Activated CD4-positive, CD25-positive, alpha-beta regulatory T cell (primary cell): ENCODE results near the gene TMEFF2.
"Not testable (repeated sequence)": the region's sequence is repeated elsewhere in the genome, so short reads cannot be mapped to it uniquely, and the experiment has no call there.

Source experiments
- DNase-seq, 4 experiments: peaks; one replicate each; lab custom pipeline; 2025; lab: John Stamatoyannopoulos, UW

TMEFF2 gene

DNA sequence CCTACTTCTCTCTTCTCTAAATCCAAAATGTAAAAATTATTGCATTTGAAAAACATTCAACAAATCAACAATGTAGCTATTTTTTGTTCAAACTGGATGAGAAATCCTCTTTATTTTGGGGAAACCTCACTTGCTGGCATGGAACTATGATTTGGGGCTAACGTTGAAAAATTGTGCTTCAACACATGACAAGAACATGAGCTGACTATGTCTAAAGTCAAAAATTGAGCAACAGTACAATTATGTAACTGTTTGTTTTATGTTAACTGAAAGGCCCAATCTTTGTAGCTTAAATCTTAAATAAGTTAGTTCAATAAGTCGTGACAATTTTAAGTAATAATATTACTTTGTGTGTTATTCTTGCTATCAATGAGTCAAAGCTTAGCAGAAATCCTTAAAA is 67.3 kb downstream of the TMEFF2 start:
- DNase-seq = no peak

- DNase-seq = no peak
Measured at GRCh38 chr2:192126912-192127311, 67.8 kb downstream of the TMEFF2 start.

- no peak for DNase-seq
Measured at GRCh38 chr2:192126426-192126825, 68.3 kb downstream of the TMEFF2 start.

DNA sequence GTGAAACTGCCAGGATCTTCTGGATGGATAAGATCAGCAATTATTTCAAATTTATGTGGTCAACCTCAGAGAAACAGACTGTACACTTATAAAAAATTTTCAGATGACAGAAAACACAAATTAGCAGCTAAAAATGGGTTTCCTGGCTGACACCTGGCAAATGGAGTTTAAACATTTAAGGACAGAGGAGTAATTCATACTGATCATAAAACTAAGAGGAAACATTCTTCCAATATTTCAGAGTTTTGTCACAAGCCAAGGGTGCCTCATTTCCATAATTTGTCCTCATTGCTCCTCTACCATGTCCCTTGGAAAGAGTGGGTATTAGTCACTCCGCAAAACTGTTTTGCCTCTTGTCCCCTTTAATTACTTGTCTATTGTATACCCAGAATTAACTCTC is 70.2 kb downstream of the TMEFF2 start:
- DNase-seq = no peak

DNA sequence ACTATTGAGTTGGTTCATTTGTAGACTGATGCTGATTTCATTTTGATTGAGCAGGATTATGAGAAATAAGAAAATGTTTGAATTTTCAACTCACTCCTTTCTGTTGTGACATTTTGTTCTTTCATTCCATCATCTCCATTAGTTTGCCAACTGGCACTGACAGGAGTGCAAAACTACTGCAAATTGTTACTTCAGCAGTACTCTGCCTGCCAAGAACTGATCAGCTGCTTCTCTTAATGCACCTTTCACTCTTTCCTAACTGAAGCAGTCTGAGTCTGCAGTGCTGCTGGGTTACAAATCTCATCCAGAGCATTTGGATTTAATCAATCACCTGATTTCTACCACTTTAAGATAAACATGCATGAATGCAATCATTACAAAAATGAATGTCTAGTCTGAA is 70.9 kb downstream of the TMEFF2 start:
- DNase-seq = no peak

DNA sequence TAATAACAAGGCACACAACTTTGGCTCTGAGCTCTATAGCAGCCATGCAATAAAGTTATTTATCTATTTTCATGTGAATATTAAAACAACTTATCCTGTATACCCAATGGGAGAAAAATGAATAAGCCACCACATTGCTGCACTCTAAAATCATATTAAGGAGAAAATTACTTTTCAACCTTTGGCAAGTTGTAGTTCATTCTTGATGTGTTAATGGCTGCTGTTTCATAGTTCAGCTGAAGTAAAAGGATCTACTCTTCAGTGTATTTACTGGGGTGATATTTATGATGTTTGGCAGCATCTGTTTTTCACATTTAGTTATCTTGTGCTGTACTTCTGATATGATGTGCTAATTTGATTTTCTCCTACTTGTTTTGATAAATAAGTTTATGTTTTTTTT is 71.8 kb downstream of the TMEFF2 start:
- DNase-seq = no peak

GRCh38 chr2:192122141-192122540 is 72.6 kb downstream of the TMEFF2 start:
- DNase-seq = no peak

- no peak for DNase-seq
Measured at GRCh38 chr2:192119536-192119935, 75.2 kb downstream of the TMEFF2 start.

- DNase-seq = no peak
Measured at GRCh38 chr2:192117705-192118104, 77.0 kb downstream of the TMEFF2 start.

- DNase-seq = not testable (repeated sequence)
Measured at GRCh38 chr2:192111536-192111935, 83.2 kb downstream of the TMEFF2 start.

DNA sequence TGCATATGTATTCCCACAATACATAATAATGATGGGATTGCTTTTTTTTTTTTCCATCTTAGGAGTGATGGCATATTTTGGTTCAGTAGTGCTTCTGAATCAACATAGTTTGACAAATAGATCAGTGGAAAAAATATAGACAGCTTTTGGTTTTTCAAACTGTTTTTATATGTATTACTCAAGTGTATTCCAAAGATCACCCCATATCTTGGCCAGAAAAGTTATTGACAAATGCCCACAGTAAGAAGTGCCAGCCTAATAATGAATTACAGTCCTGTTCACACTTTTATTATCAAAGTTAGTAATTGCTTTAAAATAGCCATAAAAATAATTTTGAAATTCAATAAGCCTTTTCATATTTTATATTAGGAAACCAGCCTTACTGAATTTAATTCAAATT is 95.0 kb downstream of the TMEFF2 start:
- no peak for DNase-seq

- no peak for DNase-seq
Measured at GRCh38 chr2:192098814-192099491, 95.8 kb downstream of the TMEFF2 start.

GRCh38 chr2:192091476-192091875 is 103.3 kb downstream of the TMEFF2 start:
- DNase-seq = no peak

DNA sequence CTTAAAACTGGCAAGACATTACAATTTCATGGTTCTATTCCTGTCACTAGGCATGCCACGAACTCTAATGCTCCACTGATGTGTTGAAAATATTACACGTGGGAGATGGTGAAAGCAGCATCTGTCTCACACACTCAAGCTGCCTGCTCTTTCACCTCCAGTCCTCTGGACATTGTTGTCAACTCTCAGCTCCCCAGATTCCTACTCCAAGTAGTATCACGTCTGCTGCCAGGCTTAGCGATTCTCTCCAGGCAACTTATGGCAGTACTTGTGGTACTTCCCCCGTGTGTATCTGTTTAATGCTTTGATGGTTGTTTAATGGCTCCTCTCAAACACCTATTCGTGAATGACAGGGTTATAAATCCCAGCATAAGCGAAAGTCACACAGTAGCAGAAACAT is 103.8 kb downstream of the TMEFF2 start:
- no peak for DNase-seq

- no peak for DNase-seq
Measured at GRCh38 chr2:192087398-192087958, 107.3 kb downstream of the TMEFF2 start.

DNA sequence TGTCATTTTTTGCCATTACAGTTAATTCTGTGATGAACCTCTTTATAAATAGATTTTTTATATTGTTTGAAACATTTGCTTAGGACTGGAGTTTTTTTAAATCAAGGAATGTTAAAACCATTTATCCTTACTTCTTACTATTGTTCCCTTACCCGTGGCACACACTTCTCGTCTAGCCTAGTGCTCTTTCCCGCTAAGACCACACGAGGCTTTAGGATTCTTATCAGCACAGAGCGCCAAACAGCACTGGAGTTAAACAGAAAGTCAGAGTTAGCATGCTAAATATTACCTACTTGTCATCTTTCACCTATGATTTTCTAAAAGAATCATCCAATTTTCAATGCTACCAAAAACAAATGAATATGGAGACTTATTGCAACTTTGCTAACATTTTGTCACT is 112.6 kb downstream of the TMEFF2 start:
- no peak for DNase-seq

DNA sequence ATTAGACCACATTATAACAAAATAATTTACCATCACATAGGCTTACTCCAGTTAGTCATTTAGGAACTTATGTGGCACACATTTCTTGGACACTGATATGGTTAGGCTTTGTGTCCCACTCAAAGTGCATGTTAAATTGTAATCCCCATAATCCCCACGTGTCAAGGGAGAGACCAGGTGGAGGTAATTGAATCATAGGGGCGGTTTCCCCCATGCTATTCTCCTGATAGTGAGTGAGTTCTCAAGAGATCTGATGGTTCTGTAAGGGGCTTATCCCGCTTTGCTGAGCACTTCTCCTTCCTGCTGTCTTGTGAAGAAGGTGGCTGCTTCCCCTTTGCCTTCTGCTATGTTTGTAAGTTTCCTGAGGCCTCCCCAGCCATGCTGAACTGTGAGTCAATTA is 114.6 kb downstream of the TMEFF2 start:
- DNase-seq = not testable (repeated sequence)

DNA sequence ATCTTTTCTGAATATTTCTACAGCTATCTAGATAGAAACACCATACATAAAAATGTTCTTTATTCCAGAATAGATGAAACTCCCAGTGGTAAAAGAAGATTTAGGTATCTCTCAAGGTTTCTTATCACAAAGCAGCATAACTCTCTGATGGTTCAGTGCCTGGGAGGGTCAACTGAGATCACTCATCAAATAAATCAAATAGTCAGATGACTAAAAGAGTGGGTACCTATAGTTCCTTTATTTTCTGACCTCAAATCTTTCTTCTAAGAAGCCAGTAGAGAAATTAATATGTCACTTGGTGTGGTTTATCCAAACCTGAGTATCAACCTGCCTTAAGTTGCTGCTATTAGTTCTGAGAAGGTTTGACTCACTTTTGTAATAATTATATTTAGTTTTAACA is 120.9 kb downstream of the TMEFF2 start:
- no peak for DNase-seq

GRCh38 chr2:192072778-192073177 is 122.0 kb downstream of the TMEFF2 start:
- DNase-seq = no peak

DNA sequence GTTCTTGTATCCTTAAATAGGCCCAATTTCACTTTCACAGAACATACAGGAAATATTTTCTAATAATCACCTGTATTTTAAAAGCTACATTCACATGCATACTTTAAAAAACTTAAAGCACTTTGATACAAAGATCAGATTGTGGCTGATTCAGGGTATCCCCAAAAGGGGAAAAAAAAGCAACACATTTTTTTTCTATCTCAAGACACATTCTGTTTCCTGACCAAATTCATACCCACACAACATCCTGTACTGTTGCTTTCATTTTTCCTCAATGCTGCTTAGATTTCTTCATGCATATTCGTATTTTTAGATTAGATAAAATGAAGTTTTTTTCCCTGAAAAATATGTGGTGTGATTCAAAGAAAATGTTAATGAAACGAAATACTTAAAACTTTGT is 122.5 kb downstream of the TMEFF2 start:
- DNase-seq = no peak

DNA sequence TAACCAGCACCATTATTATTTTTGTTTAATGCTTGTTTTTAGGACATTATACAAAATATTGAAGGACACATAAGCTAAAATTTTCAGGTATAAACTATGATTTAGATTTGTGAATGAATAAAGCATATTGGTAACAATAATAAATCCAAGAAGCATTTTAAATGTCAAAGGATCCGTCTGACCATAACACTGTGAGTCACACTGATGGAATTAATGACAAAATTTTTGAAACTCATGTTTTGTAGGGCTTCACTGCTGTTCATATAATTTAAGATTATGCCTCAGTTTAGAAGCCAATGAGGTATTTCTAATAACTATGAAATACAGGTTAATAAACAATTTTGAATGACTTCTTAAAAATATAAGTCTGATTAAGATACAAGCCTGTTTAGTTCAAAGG is 124.6 kb downstream of the TMEFF2 start:
- DNase-seq = no peak

- no peak for DNase-seq
Measured at GRCh38 chr2:192069417-192069816, 125.3 kb downstream of the TMEFF2 start.

DNA sequence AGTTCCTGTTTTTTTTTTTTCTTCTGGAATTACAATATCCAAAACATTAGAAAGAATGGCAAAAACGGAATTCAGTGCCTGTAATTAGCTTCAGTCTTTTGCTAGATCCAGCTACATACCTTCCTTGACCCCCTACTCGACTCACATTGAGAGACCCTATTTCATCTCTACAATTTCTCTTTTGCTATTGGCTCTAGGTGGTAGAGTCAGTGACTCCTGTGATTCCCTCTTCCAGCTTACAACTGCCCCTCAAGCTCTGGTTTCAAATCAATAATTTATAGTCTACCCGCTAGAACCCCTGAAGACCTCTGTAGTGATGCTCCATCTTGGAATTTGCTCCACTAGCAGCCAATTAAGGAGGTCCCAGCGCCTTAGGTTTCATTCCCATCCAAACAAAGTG is 125.8 kb downstream of the TMEFF2 start:
- DNase-seq = no peak

- DNase-seq = no peak
Measured at GRCh38 chr2:192067631-192068030, 127.1 kb downstream of the TMEFF2 start.
